DMS 273 treated with DMSO at 0.1 percent for 48 hours (cell line): Measurements from ENCODE around the gene PSMB7.
A peak's percentile ranks its signal among the peaks of the same experiment; 100 is the strongest.

Source experiments
- DNase-seq: peaks from one replicate; lab custom pipeline; 2025; lab: John Stamatoyannopoulos, UW

Gene PSMB7

DNA sequence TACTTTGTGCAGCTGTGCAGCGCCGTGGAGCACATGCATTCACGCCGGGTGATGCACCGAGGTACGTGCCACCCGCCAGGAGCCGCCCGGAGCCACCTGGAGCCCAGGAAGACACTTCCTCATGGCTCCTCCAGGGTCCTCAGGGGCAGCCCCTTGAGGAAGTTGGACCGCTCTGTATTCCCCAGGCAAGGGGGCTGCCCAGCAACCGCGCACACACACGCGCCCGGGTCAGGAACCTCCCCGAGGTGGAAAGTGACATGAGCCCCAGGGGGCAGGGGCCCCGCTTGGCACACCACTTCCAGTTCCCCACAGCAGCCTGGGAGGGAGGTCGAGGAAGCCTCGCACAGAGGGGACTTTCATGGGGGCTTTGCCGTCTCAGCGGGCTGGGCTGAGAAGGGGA is 88.9 kb downstream of the PSMB7 start:
- DNase-seq: no peak

DNA sequence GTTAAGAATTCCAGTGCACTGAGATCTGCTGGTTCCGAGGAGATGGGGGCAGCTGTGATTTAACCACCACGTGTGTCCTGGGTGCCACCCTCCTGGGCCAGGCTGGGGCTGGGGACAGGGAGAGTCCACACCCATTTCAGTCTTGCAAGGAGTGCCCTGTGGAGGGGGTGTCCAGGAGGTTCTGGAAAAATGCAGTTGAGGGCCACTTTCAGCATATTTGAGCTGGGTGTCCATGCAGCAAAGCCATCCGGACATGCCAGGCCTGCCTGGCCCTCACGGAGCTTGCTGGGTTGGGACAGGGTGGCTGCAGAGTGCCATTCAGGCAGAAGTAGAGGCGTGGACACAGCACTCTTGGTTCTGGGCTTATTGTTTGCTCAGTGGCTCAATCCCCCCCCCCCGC is 89.4 kb downstream of the PSMB7 start:
- DNase-seq: no peak

DNA sequence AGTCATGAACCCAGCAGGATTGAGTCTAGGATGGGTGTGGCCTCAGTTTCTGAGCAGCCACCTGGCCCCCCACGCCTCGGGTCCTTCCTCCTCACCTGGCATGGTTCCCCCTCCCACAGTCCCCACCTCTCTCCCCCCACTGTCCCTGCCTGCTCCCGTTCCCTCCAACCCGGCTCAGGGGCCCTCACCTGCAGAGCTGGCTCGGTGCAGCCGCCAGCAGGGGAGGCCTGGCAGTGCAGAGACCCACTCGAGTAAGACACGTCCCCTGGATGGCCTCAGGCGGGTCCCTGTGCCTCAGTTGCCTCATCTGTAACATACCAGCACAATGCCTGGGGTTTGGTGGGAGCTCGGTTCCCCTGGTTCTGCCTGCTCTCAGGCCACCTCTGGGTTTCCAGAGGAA is 91.3 kb downstream of the PSMB7 start:
- no peak for DNase-seq

DNA sequence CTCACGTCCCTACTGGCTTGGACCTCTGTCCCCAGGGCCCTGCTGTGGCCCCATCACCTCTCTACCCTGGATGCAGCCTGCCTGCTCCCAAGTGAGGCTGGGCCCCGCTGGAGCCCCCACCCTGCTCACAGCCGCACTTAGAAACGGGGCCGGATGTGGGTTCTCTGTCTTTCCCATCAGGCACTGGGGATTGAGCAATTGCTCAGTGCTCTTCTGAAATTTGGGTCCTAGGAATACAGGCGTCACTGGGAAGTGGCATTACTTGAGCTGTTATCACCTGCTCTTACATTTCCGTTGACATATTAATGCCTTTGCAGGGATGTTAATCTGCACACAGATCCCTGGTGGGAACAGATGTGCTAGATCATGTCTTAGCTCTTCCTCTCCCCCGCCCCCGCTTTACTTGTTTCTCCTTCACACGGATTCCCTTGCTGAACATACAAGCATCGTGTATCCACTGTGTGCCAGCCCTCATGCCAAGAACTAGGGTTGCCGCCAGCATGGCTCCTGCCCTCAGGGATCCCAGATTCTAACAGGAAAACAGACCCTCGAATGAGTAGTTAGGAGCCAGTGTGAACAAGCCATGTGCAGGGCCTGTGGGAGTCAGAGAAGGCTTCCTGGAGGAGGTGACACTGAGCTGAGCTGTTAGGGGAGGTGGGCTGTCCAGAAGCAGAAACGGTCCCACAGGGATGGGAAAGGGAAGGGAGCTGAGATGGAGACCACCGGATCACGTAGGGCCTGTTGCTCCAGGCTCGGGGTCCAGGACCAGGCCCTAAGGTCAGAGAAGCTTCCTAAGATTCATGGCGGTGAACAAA is 92.4 kb downstream of the PSMB7 start:
- no peak for DNase-seq

DNA sequence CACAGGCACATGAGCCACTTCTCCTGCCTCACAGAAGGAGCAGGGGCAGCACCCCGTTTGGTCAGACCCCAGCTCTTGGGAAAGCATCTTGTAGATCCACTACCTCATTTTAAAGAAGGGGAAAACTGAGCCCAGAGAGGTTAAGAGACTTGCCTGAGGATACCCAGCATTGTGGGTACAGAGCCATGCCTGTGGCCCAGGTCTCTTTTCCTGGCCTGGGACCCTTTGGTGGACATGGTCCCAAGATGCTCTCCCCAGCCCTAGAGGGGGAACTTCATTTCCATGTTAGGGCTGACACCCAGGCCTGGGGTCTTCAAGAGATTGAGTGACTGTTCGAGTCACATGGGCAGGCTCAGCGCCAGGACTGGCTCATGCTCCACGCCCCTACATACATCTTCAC is 93.3 kb downstream of the PSMB7 start:
- no peak for DNase-seq

DNA sequence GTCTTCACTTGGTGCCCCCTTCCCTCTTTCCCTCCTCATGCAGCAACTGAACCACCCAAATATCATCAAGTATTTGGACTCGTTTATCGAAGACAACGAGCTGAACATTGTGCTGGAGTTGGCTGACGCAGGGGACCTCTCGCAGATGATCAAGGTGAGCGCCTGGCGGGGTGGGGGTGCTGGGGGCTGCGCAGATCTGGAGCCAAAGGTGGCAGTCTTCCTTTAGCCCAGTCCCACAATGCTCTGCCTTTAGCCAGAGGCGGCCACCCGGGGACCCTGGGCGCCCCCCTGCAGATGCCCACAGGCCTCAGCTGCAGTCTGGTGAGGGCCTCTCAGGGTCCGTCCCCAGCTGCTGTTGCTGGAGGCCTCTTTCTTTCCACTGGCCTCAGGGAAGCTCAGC is 93.8 kb downstream of the PSMB7 start:
- no peak for DNase-seq

DNA sequence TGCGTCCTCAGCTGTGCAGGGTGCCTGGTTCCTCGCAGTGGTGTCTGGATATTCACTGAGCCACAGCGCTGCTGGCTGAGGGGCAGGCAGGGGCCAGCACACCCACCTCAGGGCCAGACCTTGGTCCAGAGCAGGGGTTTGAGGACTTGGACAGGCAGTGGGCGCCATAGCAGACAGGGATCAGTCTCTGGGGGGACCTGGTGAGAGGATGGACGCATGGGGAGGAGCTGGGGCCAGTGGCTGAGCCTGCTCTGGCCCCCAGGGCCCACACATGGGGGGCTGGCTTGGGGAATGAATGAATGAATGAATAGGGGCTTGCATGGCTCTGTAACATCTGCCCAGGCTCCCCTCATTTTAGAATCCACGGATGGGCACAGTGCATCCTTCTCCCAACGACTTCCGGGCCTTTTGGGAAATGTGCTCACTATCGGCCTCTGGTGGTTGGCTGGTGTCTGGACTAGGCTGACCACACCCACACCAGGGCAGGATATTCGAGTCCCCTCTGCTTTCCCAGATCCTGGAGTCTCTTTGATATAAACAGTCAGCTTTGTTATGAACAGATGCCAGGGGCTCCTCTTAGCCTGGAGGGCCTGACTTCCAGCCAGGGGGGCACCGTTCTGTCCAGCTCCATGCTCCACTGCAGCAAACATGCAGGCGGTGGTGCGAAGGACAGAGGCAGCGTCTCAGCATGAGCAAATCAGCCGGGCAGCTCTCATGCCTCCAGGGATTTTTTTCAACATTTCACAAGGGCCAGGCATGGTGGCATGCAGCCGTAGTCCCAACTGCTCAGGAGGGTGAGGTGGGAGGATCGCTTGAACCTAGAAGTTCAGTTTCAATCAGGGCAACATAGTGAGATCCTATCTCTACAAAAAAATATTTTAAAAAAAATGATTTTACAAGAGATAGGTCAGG is 94.9 kb downstream of the PSMB7 start:
- peak; percentile 27 for DNase-seq

DNA sequence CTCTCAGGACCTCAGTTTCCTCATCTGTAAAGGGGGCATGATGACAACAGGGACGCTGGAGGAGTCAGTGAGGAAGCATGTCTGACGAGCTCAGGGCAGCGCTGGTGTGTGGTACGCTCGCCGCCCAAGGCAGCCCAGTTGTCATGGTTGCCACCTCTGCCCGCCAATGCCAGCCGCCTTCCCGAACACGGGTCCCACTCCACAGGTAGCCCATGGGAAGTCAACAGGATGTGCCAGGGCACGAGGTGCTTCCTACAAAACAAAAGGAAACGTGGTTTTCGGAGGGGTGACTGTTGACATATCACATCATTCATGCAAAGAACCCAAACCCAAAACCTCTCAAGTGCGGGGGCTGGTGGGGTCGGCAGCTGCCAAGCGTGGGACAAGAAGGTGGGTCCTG is 99.4 kb downstream of the PSMB7 start:
- no peak for DNase-seq

DNA sequence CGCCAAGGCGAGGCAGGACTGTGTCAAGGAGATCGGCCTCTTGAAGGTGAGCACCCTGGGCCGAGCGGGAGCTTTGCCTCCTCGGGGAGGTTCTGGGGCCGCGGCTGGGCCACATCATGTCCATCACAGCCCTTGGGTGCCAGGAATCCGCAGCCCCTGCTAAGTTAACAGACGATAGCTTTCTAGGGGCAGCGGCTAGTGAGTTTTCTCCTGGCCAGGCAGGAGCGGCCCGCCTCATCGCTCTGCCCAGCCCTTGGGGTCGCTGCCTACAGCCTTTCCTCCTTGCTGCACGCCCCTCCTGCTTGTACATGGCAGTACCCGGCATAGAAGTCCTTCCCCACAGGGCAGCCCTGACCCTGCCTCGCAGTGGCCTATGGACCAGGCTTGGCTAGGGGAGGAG is 101.3 kb downstream of the PSMB7 start:
- no peak for DNase-seq

DNA sequence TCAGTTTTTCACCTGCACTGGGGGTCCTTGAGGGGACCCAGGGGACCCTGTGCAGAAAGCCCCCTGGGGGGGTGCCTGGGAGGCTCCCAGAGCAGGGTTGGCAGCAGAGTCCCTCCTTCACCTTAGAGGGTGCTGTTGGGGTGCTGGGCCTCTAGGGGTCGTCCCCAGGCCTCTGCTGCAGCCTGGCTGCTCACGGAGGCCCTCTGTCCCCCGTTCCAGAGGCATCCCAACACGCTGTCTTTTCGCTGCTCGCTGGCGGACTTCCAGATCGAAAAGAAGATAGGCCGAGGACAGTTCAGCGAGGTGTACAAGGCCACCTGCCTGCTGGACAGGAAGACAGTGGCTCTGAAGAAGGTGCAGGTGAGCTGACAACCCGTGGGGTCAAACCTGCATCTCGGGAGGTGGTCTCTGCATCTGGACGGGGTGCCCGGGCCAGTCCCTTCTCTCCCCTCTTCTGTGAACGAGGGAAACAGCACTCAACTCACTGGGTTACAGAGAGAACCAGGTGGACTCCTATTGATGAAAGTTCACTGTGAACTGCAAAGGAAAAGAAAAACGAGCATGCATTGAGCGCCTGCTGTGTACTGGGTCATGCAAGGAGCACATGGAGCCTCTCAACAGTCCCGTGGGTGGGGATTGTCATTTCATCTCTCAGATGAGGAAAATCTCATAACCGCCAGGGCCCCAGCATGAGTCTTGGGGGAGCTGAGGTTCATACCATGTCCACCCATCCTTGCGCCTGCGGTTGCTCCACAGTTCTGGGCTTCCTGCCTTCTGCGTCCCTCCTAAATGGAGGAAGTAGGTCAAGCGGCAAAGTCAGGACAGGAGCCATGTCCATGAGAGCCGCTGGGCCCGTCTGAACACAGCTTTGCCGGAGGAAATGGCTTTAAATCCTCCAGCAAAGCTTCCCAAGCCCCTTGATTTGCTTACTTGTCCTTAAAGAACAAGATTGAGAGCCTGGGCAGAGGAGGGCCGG is 102.7 kb downstream of the PSMB7 start:
- no peak for DNase-seq

DNA sequence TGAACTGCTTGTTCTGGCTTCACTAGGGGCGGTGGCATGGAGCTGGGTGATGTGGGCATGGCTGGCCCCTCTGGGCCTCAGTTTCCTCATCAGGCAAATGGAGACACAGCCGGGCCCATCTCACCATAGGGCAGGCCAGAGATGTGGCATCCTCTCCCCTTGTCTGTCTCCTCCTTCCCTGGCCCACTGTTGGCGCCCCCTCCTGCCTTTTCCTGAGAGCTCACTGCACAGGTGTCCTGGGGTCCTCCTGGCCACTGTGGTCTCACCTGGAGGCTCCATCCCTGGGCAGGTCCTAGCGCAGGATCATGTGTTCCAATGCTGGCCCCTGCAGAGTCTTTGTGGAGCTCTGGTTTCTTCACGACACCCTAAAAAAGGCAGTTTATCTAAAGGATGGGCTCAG is 104.0 kb downstream of the PSMB7 start:
- no peak for DNase-seq

DNA sequence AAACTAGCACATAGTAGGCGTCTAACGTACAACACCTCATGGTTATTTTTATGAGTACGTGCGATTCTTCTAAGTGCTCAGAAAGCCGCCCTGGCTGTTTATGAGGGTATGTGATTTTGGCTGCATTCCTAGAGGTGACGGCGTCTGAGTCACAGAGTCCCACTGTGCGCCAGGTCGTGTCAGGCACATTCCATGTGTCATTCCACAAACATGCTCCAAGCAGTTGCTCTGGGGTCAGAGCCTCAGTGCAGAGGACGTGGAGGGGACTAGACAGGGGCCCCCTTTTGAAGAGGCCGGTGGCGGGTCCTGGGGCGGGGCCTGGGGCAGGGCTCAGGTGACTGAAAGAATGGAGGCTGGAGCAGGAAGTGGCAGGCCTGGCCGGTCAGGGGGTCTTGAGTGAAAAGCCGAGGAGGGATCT is 105.6 kb downstream of the PSMB7 start:
- DNase-seq: no peak

DNA sequence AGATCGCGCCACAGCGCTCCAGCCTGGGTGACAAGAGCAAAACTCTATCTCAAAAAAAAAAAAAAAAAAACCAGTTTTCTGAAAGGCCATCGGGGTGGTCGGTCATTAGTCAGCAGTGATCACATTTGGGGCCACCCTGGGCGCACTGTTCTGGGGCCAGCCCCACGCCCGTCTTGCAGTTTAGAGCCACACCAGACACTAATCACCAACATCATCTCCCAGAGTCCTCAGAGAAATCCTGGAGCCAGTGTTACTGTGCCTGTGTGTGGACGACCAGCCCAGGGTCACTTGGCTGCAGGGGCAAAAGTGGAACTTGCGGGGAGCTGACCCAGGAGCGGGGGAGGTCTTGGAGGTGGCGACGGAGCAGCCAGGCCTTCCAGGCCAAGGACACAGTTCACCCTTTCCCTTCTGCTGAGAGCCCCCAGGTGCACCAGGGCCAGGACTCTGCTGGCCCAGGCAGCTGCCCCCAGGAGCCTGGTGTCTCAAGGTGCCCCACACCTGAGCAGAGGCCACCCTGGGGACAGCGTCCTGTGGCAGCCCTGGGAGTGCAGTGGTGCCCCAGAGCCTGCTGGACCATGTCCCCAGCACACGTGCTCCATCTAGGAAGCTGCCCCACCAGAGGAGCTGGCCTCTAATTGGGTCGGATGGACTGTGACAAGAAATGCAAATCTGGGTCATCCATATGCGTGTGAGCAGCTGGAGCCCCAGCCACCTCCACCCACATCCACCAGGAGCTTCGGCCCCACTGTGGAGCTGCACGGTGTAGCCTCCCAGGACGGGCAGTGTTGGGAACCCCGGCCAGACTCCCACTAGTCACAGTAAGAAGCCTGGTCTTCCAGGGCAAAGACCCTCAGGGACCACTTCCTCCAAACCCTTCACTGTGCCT is 106.4 kb downstream of the PSMB7 start:
- no peak for DNase-seq

DNA sequence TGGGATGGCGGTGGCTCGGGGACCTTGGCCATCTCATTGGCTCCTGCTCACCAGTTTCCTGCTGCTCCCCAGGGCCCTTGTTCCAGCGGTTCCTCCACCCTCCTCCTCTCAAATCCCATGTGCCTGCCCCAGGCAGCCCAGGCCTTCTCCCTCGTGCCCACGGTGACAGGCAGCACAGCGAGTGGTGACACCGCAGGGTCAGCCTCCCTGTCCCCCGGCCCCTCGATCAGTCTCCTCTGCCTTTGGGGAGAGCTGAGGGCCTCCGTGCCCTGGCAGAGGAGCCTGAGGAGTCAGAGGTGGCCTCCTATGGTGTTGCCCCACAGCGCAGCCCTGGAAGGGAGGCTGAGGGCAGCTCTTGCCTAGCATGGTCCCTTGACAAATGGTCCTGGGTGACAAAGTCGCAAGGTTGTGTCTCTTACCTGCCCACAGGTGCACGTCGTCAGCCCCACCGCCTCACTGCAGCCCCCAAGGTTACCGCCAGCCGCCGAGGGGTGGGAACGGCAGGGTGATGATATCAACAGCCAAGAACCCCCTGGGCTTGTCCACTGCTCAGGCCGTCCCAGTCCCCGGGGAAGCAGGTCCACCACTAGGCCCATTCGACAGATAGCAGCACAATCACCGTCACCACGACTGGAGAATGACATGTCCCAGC is 107.7 kb downstream of the PSMB7 start:
- DNase-seq: no peak

DNA sequence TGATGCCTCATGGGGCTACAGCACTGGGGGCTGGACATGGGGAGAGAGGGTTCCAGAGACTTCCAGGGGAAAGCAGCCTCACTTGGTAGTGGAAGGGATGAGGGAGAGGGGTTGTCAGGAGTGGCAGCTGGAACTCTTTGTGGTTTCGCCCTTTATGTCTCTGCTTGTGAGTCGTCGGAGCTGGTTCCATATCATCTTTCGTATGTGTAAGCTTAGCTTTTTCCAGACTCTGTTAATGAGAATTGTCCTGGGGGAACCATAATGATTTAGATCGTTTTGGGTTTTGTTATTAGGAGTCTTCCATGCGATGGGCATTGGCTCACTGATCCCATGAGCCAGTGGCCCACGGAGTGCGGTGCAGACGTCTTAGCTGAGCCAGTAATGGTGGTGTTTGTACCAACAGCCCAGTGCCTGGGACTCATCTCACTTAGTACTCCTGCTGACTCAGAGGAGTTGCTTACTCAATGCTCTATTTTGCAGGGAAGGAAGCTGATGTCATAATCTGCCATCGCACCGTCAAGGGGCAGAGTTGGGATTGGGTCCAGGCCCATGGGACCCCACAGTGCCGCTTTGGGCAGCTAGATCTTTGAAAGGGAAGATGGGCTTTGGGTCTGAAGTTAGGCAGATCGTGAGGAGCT is 109.0 kb downstream of the PSMB7 start:
- no peak for DNase-seq

DNA sequence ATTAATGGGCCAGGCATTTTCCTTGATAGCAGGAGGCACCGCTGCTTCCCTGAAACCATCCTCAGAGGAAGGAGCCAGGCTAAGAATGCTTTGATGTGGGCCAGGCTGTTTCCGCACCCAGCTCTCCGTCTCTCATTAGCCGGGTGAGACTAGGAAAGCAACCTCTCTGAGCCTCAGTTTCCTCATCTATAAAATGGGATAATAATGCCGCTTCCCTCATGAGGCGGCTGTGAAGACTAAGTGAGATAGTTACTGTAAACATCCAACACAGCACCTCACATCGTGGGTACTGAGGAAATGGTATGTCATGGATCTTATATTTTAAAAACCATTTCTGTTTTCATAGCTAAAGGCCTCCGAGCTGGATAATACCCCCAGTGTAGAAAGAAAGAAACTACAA is 111.0 kb downstream of the PSMB7 start:
- no peak for DNase-seq

DNA sequence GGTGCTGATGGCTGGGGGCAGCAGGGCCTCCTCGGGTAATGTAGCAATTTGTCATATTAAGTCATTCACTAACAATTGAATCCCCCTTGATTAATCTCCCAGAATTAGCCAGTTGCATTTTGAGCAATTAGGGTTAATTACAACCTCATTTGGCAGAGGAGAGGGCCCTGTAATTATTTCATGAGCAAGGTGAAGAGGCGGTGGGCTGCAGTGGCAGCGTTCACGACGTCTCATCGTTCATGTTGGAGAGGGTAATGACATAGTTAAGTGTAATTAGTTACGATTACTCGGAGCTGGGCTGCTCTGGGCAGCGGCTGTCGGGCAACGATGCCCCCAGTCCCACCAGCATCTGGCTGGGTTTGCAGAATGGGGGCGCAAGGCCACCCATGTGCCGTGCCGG is 111.5 kb downstream of the PSMB7 start:
- DNase-seq: no peak
